SK-N-SH treated with all-trans-retinoic acid at 6 μM for 48 hours (cell line): ENCODE data around the gene RHNO1.
"Not testable (repeated sequence)": the region's sequence is repeated elsewhere in the genome, so short reads cannot be mapped to it uniquely, and the experiment has no call there.

Experiments used
- BACH2 ChIP-seq: fragments of 250-450 bp; sonication (Bioruptor Pico); IDR thresholded peaks from 2 replicates; pipeline ENCODE4 v1.9.0; 2021; ENCODE audit warnings: mild to moderate bottlenecking, borderline replicate concordance
- CSDC2 ChIP-seq: fragments of 250-450 bp; sonication (Bioruptor Pico); IDR thresholded peaks from 2 replicates; pipeline ENCODE4 v1.5.0; 2020; ENCODE audit warnings: mild to moderate bottlenecking, moderate library complexity
- OSR1 ChIP-seq: fragments of 250-450 bp; sonication (Bioruptor Pico); IDR thresholded peaks from 2 replicates; pipeline ENCODE4 v1.8.0; 2022; ENCODE audit warnings: moderate library complexity, mild to moderate bottlenecking, inconsistent platforms
- PATZ1 ChIP-seq: fragments of 250-450 bp; sonication (Bioruptor Pico); IDR thresholded peaks from 2 replicates; pipeline ENCODE4 v1.8.0; 2020; ENCODE audit warnings: mild to moderate bottlenecking, moderate library complexity, borderline replicate concordance
- POU6F1 ChIP-seq: fragments of 250-450 bp; sonication (Bioruptor Pico); IDR thresholded peaks from 2 replicates; pipeline ENCODE4 v1.8.0; 2021; ENCODE audit warnings: low read depth, mild to moderate bottlenecking, moderate library complexity, borderline replicate concordance
- PPARA ChIP-seq: fragments of 250-450 bp; sonication (Bioruptor Pico); IDR thresholded peaks from 2 replicates; pipeline ENCODE4 v1.5.0; 2020; ENCODE audit warnings: mild to moderate bottlenecking, borderline replicate concordance
- RARB ChIP-seq: fragments of 250-450 bp; sonication (Bioruptor Pico); IDR thresholded peaks from 2 replicates; pipeline ENCODE4 v1.8.0; 2021; ENCODE audit warnings: mild to moderate bottlenecking, moderate library complexity
- SNAI2 ChIP-seq: fragments of 250-450 bp; sonication (Bioruptor Pico); IDR thresholded peaks from 2 replicates; pipeline ENCODE4 v1.5.0; 2020; ENCODE audit warnings: mild to moderate bottlenecking, moderate library complexity
- TSHZ2 ChIP-seq: fragments of 250-450 bp; sonication (Bioruptor Pico); IDR thresholded peaks from 2 replicates; pipeline ENCODE4 v1.5.0; 2020; ENCODE audit warnings: mild to moderate bottlenecking, moderate library complexity
- ZNF70 ChIP-seq: fragments of 450-650 bp; formaldehyde crosslinking; IDR thresholded peaks from 2 replicates; pipeline ENCODE4 v1.5.0; 2020; ENCODE audit warnings: mild to moderate bottlenecking, moderate library complexity

- TF ChIP-seq OSR1 (CRISPR knock-in tag); BACH2; ZNF70; PATZ1 (CRISPR knock-in tag); RARB (CRISPR knock-in tag); PPARA (CRISPR knock-in tag); CSDC2 (CRISPR knock-in tag); TSHZ2 (CRISPR knock-in tag); POU6F1 (CRISPR knock-in tag); SNAI2 (CRISPR knock-in tag): not testable (repeated sequence)
These were observed 7.9 kb upstream of the RHNO1 start for GRCh38 chr12:2868986-2869632.
